Inflammatory macrophage treated with lipopolysaccharide for 4 hours (primary cell): ENCODE measurements around the gene AADAC.
A peak's percentile ranks its signal among the peaks of the same experiment; 100 is the strongest.

Source experiments
- DNase-seq: peaks from one replicate; pipeline ENCODE4 v3.0.0-alpha.2; 2020

The AADAC gene

DNA sequence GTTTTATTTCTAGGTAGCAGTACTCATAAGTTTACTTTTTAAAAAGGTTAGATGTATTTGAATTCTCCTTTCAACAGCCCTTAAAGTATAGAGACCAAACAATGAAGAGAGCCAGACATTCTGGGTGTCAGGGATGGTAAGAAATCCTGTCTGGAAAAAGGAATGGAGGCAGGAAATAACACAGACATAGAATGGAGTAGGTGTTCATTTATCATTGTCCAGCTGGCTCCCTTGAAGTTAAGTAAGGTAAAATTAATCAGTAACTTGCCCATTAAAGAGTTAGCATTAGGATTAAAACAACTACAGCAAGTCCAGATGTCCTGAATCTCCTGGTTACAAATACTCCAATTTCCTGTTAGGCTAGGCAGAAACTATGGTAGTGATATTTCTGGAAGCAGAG lies 46.0 kb downstream of the AADAC start:
- no peak for DNase-seq

DNA sequence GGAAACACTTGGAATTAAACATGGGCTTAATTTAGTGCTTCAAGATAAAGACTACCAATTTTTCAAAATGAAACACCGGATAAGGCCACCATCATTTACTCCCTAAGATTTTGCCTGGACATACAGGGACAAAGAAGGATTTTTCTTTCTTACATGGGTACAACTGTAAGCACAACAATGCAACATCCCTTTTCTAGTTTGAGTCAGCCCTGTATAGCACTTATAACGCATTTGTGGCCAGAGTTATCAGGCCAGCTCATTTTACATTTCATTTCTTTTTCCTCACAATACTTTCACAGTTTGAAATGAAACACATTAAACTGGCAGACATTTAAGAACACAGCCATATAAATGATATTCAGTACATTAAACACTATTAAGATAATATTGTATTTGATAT lies 49.7 kb downstream of the AADAC start:
- no peak for DNase-seq

DNA sequence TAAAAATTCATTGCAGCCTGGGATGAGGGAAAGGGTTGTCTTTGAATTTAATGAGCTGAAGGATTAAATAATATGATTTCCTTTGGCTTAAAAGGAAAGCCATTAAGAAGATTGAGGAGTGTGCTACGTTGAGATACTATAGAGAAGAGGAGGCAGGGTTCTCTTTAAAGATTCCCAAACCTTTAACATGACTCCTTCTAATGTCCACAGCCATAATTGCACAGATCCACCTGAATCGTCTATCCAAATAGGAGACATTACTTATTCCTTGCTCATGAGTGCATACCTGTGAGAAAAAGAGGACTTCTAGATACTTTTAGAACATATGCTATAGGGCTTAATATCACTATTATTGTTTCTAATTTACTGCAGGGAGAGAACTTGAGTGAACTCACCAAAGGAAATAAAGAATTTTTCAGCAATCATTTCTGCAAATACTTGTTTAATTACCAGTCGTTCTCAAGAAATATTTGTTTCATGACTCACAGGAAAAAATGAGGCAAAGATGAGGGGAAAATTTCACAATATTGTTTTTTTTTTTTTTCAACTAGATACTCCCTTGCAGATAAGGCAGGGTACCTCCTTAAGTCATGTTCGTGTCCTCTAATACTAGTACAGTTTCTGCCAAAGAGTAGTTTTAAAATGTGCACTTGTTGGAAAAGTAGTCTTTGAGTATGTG lies 50.6 kb downstream of the AADAC start:
- DNase-seq: no peak

DNA sequence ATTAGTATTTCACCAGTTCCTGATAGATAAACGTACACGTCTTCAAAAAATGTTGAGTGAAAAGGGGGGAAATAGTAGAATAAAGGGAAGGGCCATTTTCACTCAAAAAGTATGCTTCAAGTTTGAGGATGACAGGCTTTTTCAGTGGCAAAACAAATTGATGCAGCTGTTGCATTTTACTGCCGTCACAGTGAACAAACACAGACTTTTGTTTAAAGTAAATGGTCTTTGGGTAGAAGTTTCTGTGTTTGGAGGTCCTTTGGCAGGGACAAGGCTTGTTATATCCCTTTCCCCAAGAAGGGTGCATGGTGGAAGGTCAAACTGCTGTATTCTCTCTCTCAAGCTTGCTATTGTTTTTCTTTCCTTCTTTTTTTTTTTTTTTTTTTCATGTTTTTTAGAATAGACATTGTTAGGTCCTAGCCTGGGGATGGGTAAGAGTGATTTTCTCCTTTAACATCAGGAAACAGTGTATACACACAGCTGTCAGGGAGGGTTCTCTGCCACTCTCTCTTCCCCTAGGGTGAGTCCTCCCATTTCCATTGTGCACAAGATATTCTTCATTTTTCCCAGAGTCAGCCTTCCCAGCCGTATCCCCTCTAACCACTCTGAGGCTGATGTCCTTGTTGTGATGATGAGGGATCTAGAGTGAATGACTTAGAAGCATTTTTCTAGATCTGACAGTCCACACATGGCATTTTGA lies 52.9 kb downstream of the AADAC start:
- DNase-seq: no peak

DNA sequence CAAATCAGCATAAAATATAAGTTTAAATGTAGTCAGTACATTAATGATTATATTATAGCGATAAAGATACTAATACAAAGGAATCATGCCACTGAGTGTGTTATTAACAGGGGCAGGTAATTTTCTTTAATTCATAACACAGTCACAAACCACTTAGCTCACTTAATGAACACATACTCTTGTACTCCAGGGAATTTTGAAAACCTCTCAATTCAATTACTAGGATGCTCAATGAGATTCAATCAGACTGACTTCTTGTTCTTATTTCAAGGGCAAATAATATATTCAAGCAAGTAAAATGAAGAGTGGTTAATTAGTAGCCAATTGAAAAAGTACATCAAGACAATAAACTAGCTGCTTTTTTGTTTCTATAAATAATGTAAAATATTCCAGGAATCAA lies 53.8 kb downstream of the AADAC start:
- DNase-seq: no peak

DNA sequence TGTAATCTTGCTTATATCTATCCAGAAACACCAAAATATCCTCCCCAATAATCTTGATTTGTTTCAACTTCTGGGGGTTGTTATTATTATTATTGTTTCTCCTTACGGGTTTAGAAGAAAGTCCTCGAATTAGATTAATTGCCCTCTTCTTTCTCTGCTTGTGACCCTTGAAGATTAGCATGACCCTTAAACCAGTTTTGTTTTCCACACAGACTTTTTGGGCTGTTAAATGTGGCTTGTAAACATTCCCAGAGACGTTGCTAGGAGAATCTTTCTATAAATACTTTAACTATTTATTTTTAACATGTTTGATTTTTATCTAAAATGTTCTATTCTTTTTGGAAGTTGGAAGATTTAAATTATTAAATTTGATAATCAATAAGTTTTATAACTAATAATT lies 55.3 kb downstream of the AADAC start:
- DNase-seq: no peak

DNA sequence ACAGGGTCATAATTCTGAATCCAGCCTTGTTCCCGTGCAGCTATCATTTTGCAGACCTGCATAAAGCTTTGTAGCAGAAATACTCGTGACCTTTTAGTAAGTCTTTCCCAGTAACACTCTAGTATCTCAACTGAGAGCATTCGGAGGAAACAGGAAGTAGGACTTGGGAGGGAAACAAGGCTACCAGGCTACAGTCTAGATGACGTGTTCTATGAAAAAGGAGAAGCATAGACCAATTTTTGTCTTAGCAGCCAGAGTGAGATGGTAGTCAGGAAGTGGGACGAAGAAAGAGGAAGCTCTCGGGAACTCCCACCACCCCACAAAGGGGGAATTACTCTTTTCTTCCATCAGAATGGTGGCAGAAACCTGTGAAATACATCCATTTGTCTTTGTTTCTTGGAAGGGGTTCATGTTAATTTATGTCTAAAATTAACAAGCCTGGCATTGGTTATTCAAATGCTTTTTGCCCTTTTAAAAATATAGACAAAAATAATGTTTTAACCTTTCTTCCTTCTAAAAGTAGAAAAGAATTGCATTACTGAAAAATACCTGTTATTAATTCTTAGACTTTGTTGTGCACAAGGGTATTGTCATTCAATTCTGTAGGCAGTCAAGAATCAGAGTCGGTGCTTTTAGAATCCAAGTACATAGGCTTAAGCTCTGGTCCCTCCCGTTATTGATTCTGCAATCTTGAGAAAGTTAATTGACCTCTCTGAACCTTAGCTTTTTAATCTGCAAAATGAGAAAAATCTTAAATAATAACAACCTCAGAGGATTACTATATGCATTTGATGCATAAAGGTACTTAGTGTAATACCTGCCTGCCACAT lies 57.9 kb downstream of the AADAC start:
- DNase-seq: peak; percentile 99

DNA sequence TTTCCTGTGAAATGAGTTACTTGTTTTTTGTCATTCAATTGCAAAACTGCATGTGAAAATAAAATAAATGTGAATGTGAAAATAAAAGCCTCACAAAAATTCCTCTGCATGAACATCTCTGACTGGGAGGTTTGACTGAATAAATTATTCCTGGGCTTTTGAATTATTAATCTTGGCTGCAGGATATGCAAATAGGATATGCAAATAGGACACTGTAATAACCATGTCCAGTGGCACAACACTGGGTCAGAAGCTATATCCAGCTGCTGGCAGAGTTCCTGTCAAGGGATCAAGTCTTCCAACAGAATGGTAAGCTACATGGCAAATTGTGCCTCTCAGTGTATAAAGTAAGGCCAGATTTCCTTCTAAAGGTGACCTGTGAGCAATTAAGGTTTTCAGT lies 59.5 kb downstream of the AADAC start, which contains the start of gene SUCNR1:
SUCNR1 (plus strand) TSS at position 246 of the 400 bp plus-strand sequence. CDS start 6,250 bp downstream, outside the sequence.
- DNase-seq: peak; percentile 95

DNA sequence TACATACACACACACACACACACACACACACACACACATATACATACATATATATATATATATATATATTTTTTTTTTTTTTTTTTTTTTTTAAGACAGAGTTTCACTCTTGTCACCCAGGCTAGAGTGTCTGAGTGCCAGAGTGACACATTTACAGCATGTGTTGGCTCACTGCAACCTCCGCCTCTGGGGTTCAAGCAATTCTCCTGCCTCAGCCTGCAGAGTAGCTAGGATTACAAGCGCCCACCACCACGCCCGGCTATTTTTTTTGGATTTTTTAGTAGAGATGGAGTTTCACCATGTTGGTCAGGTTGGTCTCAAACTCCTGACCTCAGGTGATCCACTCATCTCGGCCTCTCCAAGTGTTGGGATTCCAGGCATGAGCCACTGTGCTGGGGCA lies 60.2 kb downstream of the AADAC start:
- DNase-seq: peak; percentile 81

DNA sequence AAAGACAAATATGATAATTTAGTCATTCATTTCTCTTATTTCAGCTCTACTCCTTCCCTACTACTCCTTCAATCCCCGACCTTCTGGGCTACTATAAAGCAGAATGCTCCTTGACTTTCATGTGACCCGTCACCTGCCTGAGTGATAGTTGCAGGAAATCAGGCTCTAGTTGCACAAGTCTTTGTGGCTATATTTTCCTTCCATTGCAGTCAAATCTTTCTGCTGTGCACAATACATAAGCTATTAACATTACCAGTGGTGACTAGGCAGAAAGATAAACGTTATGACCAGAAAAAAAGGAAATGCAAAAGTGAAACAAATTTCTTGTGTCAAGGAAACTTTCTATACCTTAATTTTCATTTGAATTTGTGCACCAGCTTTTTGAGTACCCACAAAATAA lies 61.8 kb downstream of the AADAC start:
- DNase-seq: peak; percentile 93

DNA sequence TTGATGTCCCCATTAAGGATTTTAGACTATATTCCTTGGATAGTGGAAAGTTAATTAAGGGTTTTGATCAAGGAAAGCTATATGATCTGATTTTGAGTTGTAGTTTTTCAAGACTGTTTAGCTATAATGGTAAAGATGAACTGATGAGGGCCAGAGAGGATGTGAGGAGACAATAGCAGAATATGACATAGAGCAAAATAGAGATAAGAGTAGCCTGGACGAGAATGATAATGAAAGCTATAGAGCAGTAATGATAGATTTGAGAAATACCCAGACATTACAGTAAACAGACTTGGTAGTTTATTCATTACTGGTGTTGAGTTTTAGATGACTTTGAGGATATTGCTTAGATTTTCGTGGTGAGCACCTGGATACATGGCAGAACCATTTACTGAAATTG lies 63.4 kb downstream of the AADAC start:
- no peak for DNase-seq
